H1 (cell line): ENCODE data around the gene ELOVL6. TPM values are rescaled to one million over a fixed set of nuclear protein-coding genes. Genes with fewer than 3 reads are reported as not detected.

Experiments
- CBX5 ChIP-seq: fragments of 300-800, 300-1000 bp; sonication (generic); IDR thresholded peaks from 2 replicates; pipeline ENCODE4 v1.7.1; 2016; ENCODE audit warnings: antibody characterized with exemption, low read length, low read depth
- CHD7 ChIP-seq: fragments of 300-600 bp; sonication (generic); IDR thresholded peaks from 2 replicates; pipeline ENCODE4 v1.7.1; 2012; ENCODE audit warnings: low read length, moderate library complexity, mild to moderate bottlenecking, inconsistent platforms; ENCODE audit not compliant: insufficient replicate concordance
- RAD21 ChIP-seq, 2 experiments: IDR thresholded peaks in 1 of 2; conservative IDR thresholded peaks in 1 of 2; 2 replicates each; pipeline ENCODE4 v1.6.1; 2011; ENCODE audit warnings: low read depth in 2 of 2, low read length in 2 of 2, improper control_type of control experiment in 1 of 2, inconsistent platforms in 1 of 2, mild to moderate bottlenecking in 1 of 2, moderate library complexity in 1 of 2
- SIN3A ChIP-seq, 2 experiments: IDR thresholded peaks in 1 of 2; conservative IDR thresholded peaks in 1 of 2; 2 replicates each; pipeline ENCODE4 v1.6.1; 2011 to 2012; ENCODE audit warnings: low read length in 2 of 2, improper control_type of control experiment in 1 of 2, low read depth in 1 of 2, mild to moderate bottlenecking in 1 of 2
- ZNF274 ChIP-seq: IDR thresholded peaks from 2 replicates; pipeline ENCODE4 v1.7.0; 2012; ENCODE audit warnings: low read length, borderline replicate concordance; ENCODE audit errors: extremely low read depth
- polyA plus RNA-seq, 7 experiments: library from polyadenylated mRNA; depleted of rRNA in 3 of 7; stranded (reverse) in 5 of 7; unstranded in 2 of 7; fragments of >200 nt in 5 of 7; fragments of 200-250 nt in 2 of 7; gene quantifications; 1 replicate in 5 of 7; 2 replicates in 1 of 7; 4 replicates in 1 of 7; pipeline versions ENCODE4 v1.2.1 to v1.2.3, GENCODE V29; 2011 to 2013; ENCODE audit warnings: missing spikeins in 2 of 7, mixed read lengths in 2 of 7
- total RNA-seq: library from RNA; stranded (reverse); fragmentation: NEBNext Ultra II Directional; extraction: Animal tissue kit (Norgen Biotek cat#: 25700); gene quantifications from 2 replicates; pipeline ENCODE4 v1.2.1, GENCODE V29; 2021

The ELOVL6 gene
- total and polyA plus RNA-seq, 2 of the 8 experiments (the other 6 are each of a cell fraction or from before 2014, with no cell fraction given): 27.8 to 86.6 TPM

GRCh38 chr4:110229266-110229665 is 30.9 kb upstream of the ELOVL6 start (continued):
- TF ChIP-seq CHD7 (no peak), SIN3A (conservative IDR thresholded peaks at IDR 0.05 in 1 of 2, IDR thresholded peaks at IDR 0.05 in 1 of 2; ENCODE audit: low read depth in 1 of 2, low read length in 2 of 2) (no peak), ZNF274 (no peak), CBX5 (no peak), RAD21 (IDR thresholded peaks at IDR 0.05 in 1 of 2, conservative IDR thresholded peaks at IDR 0.05 in 1 of 2; ENCODE audit: low read depth in 2 of 2, low read length in 2 of 2) (no peak)
